NCI-H226 (cell line): Measurements from ENCODE around the gene WDR33.

ENCODE experiments used
- DNase-seq: peaks from one replicate; pipeline ENCODE4 v3.0.0-alpha.2; 2015

WDR33 gene

DNA sequence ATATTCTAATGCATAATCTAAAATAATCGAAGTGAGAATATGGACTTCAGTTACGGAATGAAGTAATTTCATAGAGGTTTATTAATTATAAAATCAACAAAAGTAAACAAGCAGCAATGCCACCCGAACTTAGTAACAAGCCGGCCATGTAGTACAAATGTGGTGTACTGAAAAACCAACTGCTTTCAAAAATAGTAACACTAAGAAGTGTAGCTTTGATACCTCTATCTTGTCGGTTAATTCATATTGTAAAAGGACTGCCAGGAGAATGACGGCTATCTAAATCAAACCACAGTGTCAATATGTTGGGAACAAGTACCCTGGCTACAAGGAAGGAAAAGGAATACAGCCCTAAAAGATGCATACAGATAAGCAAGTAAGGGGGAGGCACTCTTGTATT is 48.5 kb downstream of the WDR33 start:
- no peak for DNase-seq

DNA sequence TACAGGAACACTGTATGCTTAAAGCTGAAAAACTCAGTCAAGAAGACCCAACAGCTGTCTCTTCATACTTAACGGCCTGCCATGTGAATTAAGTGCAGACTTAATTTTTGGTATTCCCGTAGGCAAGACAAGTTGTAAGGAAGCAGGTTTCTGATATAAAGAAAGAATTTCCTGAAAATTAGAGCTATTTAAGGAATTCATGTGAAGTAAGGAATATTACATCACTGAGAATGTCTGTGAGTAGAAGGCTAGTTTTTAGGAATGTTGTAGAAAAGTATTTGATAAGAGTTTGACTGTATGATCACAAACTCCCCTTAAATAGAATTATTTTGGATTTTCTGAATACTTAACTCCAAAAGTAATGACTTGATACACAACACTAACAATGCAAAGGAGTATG is 51.0 kb downstream of the WDR33 start:
- no peak for DNase-seq

DNA sequence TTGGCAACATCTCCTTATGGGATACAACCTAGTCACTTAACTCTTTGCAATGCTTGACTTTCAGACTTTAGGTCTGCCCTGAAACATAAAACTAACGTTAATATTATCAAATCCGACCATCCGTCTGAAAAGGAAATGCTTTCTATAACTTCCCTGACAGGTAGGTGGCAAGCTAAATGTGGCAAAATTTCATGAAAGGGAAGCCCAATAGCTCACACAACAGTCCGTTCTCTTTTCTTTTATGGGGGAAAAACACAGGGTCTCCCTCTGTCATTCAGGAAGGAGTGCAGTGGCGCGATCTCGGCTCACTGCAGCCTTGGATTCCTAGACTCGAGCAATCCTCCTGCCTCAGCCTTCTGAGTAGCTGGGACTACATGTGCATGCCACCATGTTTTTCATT is 56.8 kb downstream of the WDR33 start:
- no peak for DNase-seq

DNA sequence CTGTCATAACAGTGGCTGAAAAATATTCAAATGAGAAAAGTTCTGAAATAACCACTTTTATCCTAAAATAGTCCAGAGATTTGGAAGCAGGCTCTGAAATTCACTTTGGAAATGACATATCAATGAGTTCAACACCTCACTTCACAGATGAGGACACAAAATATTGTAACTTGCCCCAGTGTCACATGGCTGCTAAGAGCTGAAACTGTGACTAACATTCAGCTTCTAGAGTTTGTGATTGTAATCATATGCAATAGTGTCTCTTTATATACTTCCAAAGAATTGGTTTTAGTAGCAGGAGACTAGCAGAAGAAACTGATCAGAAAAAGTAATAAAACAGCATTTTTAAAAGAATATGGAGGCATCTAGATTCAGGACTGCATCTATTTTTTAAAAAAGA is 57.6 kb downstream of the WDR33 start:
- DNase-seq = no peak

DNA sequence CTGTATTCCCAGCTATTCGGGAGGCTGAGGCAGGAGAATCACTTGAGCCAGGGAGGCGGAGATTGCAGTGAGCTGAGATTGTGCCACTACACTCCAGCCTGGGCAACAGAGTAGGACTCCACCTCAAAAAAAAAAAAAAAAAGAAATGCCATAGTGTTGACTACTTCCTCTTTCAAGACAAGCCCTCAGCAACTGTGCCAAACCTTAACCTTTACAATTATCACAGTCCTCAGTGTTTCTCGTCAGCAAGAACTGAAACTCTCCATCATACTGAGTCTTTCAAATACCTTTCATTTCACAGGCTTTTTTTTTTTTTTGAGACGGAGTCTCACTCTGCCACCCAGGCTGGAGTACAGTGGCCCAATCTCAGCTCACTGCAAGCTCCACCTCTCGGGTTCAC is 61.4 kb downstream of the WDR33 start:
- peak; percentile 48 for DNase-seq

DNA sequence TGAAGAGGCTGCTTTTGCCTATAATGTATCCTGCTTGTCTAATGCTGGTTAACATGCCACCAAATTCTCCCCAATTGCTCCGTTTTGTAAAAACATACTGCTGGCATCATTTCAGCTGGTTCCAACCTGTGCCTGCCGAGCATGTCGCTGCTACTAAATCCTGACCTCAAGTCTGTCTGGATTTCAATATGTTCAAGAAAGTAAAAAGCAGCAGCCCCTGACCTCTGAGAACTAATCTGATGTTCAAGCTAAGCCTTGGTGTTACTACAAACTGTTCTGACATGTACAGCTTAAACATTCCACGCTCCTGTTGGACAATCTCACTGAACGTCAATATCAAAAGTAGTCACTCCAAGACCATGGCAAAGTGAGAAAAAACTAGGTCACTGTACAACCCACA is 63.4 kb downstream of the WDR33 start:
- no peak for DNase-seq

DNA sequence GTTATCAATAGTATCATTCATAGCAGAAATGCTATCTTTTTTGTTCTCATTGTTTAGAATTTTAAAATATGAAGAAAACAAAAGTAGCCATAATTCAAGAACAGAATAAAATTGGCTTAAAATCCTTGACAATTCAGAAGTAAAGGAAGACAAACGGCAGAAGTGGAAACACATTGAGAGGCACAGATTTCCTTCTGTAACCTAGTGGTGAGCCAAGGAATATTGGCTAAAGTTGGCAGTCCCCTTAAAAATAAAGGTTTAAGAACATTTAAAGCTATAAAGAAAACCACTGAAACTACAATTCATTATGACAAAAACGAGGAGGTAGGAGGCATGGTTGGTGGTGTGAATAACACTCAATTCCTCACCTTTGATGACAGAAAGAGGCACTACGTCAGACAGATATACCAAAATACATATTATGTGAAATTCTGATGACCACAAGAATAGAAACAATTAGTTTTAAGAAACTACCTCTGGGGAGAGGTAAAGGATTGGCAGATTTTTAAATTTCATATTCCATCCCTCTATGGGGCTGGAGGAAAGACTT is 67.4 kb downstream of the WDR33 start:
- no peak for DNase-seq

DNA sequence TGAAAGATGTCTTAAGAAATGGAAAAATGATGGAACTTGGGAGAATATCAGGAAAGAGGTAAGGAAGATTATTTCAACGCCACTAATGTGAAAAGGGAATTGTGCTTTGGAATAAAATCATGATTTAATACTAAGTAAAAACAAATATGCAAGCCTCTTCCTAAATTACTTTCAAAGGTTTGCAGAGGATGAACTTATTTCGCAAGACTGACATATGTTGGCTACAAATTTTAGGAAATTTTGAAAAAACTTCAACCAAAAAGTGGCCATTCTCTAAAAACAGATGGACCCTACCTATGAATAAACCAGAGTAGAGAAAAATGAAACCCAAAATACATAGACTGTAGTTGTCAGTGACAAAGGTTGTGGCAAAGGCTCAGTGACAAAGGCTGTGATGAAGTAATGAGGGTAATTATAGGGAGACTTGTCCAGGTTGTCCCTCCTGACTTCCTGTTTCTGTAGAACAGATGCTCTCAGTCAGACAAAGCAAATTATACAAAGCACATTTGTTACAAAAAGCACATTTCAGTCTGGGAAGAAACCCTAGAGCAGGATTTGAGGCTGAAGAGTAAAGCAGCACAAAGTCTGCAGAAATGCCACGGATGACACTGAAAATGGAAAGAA is 70.2 kb downstream of the WDR33 start:
- DNase-seq = no peak

DNA sequence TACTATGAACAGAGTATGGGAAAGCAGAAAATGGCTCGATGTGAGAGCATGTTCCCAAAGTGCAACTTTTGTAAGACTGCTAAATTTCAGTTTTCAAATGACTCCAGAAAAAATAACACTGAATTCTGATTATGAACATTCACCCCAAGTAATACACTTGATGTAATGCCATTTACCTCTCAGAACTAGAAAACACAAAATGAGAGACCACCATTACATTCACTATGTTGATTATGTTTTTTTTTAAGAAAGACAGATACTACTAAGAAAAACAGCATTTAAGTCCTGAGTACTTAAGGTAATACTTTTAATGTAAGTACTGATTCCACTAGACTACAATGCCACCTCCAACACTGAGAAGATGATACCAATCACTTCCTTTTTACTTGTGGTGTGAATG is 71.2 kb downstream of the WDR33 start:
- no peak for DNase-seq

DNA sequence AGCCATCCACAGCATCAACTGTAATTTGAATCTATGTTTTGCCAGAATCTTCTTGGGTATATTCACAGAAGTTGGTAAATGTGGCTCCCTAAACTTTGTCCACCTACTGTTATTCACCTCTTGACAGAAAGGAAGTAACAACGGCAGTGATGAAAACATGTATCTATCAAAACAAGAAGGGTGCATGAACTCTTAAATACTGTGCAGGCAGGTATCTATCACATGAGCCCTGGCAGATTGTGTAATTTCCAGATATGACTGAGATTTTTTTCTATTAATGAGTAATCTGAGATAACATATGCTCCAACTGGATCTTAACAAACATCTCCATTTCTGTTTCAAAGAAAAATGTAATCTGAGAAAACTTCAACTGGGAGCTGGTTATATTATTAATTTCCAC is 73.1 kb downstream of the WDR33 start:
- DNase-seq = peak; percentile 27

DNA sequence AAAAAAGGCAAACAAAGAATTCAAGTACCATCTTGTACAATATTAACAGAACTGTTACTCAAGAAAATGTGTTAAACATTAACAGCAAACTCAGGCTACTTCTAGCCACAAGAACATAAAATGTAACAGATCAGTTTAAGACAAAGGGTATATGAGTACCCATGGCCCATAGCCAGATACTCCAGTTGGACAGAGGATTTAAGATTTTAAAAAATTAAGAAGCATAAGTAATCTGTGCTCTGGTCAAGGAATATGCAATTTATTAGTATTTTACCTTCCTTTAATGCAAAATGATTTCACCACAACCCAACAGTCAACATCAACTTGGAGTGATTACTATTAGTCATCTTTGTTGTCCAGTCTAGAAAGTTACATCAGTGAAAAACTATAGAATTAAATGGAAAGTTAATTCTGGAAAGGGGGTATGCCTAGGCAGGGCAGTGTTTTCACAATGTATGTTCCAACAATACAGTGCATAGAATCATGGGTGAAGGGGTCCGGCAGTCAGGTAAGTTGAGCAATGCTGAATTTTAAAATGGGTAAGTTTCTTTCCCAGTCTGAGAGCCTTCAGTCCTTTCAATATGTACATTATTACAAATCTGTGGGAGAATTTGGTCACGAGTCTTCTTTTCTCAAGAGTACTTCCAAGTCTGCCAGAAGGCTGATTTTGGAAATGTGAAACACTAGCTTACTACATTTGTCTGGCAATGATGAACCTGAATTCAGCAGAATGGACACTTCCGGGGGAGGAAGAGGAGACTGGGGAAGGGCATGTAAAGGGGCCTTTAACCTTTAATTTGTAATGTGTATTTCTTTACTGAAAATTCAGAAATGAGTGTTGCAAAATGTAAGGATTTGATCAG is 75.2 kb downstream of the WDR33 start:
- no peak for DNase-seq

DNA sequence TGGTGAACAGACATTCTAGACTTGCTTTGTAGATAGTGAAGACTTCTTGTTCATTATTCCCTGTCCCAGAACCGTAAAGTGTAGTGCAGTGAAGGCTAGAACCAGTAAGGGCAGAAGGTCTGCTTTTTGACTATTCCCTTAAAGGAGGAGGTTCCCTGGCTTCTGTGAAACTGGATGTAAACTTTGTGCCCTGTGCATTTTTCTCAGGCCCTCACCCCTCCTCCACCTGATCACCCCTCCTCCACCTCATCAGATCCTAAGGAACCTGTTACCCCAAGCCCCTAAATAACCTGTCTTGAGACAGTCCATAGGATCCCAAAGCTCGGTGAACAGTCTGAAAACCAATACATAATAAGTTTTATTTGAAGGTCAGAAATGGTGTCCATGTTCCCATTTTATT is 75.9 kb downstream of the WDR33 start:
- no peak for DNase-seq

DNA sequence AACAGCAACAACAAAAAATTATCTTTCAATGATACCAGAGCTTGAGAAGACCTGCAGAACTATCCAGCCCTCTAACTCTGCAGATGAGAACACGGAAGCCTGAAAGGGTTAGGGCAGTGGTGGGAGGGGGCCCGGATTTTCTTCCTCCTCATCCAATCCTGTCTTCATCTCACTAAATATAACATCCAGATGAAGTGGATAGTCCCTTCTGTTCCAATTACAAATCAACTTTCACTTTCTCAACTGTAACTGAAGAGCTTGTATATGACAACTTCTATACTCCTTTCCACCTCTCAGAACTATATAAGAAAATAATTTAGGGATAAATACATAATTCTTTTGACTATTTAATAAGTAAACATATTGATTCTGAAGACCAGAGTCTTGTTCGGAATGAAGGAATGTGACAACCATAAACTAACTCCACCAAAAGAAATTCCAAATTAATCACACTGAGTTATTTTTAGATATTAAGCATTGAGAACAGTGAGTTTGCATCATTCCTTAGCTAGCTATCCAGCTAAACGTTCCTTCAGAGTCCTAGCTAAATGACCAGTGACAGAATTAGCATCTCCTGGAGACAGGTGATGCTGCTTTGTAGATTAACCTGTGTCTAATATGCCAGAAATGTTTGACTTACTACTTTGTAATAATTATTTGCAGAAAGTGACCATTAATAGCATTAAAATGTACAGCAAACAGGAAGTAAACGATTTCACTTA is 77.0 kb downstream of the WDR33 start:
- DNase-seq = no peak

DNA sequence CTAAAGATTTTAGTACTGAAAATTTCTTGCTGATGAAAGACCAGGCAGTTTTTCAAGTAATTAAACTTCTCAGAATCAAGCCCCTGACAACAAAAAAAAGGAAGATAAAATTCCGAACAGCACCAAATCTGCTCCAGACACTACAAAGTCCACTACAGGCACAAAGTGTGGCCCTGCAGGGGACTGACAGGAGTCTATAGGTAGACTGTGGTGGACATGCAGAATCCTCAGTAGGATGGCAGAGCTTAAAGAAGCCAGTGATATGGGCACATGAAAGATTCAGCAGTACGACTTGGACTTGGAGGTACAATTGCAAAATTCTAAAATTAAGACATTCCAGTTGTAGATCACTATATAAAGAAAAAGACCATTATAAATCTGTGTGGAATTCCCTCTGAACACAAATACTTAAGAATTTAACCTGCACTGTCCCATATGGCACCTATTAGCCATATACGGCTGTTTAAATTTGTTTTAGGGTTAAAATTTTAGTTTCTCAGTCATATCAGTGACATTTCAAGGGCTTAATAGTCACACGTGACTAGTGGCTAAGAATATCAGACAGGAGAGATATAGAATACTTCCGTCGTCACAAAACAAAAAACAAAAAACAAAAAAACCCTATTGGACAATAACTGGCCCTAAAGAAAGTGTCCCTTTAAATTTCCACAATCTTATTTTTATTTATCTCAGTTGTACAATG is 77.7 kb downstream of the WDR33 start:
- DNase-seq = no peak

DNA sequence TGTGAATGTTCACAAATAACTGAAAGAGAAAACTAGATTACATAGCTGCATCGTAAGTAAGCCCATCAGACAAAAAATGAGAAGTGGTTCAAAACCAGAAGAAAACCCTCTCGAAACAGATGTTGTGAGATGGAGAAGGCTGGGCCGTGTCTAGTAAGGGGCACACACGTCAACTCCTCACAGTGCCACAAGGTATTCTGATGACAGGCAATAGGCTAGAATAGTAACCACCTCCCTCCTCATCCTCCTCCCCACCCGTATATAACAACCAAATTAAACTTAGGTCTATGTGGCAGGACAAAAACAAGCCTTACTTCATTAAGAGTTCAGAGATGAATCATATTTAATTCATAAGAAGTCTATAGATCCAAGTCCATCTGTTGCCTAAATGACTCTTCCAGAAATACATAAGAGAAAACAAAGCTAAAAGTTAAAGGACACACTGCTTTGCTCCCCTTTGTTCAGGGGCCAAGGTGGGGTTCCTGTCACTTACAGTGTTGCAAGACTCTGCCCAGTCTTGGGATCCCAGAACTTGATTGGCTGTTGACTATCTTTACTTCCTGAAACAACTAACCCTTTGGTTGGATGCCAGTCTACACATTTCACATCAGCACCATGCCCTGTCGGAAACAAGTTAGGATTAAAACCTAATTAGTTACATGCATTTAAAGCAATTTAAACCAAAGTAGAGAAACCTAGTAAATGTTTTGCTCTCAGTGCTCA is 84.7 kb downstream of the WDR33 start:
- DNase-seq = no peak

DNA sequence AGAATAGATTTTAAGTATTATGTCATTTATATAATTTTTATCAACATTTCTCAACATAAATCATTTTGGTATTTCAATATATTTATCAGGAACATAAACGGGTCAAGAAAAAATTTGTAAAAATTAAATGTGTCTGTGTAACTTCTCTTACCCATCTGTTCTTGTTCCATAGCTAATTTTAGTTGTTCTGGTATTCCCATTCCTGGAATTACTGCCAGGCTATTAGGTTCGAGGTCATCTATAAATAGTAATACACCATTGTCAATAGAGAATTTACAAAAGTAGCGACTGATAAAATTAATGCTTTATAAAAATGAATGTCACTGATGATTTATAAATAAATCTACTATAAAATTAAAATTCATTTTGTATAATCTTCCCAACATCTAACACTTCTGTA is 88.2 kb downstream of the WDR33 start:
- DNase-seq = no peak

DNA sequence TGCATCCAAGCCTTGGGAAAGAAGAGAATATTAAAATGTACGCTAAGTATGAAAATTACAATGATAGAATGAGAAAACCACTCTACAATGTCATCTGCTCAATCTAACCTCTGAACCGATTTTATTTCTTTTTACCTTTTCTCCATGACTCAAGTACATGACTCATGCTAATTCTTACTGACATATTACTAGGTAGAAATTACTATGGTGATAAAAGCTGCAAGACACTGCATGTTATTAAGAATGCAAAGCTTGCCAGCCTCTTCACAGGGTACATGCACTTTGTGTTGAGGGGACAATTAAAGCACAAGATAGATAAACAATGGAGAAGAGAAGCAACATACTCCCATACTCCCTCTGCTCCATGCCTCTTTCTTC is 89.0 kb downstream of the WDR33 start:
- DNase-seq = peak; percentile 14

DNA sequence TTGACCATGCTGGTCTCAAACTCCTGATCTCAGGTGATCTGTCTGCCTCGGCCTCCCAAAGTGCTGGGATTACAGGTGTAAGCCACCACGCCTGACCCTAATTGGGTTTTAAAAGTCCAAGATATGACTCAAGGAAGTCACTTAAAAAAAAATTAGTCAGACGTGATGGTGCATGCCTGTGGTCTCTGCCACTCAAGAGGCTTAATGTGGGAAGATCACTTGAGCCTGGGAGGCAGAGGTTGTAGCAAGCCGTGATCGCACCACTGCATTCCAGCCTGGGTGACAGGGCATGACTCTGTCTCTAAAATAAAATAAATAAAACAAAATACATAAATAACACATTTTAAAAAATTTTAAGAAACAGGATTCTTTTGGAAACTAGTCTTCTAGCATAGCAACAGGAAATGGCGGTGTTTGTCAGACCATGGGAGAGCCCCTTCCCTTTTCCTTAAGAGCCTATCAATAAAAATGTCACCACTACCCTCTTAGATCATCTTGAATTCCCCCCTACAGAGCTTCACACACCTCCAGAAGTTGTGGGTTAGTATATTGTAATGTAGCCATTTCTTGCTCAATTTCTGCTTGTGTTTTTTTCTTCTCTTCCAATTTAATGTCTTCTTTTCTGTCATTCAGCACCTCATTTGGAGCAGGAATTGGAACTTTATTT is 89.5 kb downstream of the WDR33 start:
- peak; percentile 19 for DNase-seq

DNA sequence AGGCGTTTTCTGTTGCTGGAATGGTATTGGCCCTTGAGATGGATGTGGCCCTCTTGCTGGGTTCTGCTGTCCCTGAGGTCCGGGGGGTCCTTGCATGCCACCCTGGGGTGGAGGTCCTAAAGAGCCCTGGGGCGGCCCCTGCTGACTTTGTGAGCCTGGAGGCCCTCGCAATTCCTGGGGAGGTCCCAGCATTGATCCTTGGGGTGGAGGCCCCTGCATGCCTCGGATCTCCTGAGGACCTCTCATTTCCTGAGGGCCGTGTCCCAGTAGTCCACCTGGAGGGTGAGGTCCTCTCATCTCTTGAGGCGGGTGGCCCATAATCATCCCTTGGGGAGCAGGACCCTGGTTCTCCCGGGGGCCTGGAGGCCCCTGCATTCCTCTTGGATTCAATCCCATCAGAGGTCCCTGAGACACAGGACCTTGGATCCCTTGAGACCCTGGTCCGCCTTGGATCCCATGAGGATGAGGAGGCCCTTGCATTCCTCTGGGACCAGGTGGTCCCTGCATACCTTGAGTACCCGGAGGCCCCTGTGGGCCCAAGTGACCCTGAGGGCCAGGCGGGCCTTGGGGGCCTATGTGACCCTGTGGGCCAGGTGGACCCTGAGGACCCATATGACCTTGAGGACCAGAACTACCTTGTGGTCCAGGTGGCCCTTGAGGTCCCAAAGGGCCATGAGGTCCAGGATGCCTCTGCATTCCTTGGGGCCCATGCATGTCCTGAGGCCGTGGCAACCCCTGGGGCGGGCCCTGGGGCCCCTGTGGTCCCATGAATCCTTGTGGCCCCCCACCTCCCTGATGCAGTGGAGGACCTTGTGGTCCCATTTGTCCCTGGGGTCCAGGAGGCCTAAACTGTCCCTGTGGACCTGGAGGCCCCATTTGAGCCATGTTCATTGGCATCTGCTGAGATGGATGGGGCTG is 91.4 kb downstream of the WDR33 start:
- no peak for DNase-seq

DNA sequence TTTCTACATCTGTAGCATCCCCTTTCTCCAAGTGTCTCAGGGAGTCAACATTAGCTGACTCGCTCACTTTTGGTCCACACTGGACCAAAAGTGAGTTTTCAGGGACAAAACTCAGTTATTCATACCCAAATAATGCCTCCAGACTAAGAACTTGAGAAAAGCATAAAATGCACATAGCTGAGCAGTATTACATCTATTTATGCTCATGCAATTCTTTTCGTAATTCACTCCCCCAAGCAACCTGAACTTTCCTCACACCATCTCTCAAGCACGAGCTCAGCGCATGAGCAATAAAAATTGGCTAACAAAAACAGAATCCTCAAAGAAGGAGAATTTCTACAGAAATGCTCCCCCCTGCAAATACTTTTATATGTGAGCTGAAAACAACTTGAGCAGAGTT is 92.7 kb downstream of the WDR33 start:
- no peak for DNase-seq
